ENCODE data around the gene F7. TPM values are rescaled to one million over a fixed set of nuclear protein-coding genes. Genes with fewer than 3 reads are reported as not detected.

F7 gene
- total and polyA plus RNA-seq, 2 of the 4 experiments (the other 2 are of a cell fraction) = under 0.01 to 0.07 TPM

DNA sequence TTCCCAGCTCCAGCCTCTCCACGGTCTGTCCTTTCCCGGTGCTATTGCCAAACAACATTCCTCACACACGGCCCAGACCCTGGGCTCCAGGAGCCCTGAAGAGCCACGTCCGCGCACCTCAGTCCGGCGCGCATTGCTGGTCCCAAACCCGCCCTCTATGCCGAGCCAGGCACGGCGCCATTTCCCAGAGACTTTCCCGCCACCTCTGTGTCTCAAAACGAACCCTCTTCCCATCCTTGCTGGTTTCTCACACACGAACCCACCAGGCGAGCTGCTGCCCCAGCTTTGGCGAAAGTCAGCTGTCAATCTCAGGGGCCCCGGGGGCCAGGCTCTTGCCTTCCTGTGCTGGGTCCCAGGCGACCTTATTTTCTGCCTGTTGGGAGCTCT is 28.0 kb upstream of the F7 start:
- no peak overlapping the region for H3K4me3 ChIP-seq (ENCODE audit: insufficient read depth, low read depth, low read length)
- POLR2A ChIA-PET (ENCODE audit: unreplicated experiment) = no interaction called here
- 76% methylated on average over 13 of the region's 20 CpGs; no CpG with 5 or more reads in 1 of the 2 experiments for WGBS, 2 experiments (ENCODE audit: extremely low coverage in 2 of 2, insufficient read length in 1 of 2)
- peaks cover 22% of the 10 kb centered on the region for H3K27me3 ChIP-seq (ENCODE audit: control insufficient read depth, insufficient read depth, low read length)
- H2BK5ac ChIP-seq (ENCODE audit: low read depth, low read length, poor library complexity, severe bottlenecking) = no peak overlapping the region
- no peak for DNase-seq
- no peaks in the 10 kb centered on the region for H3K9me1 ChIP-seq (ENCODE audit: insufficient read depth, low read length)
- H2AK5ac ChIP-seq (ENCODE audit: low read depth, low read length) = no peak overlapping the region
- H4K8ac ChIP-seq (ENCODE audit: low read depth in 2 of 2, low read length in 2 of 2) = no peak overlapping the region
- H3K4ac ChIP-seq (ENCODE audit: low read depth, low read length) = no peak overlapping the region
- in situ Hi-C loops (cut with MboI; ENCODE audit: low sequenced_read_pairs) = no loop called here
- H3K4me1 ChIP-seq (ENCODE audit: control insufficient read depth, insufficient read depth, low read length) = no peaks in the 10 kb centered on the region; the same call in 1 of the 2 replicates
- H3K56ac ChIP-seq (ENCODE audit: extremely low read depth, insufficient read depth, low read length) = no peak overlapping the region
- no peak overlapping the region for H2AFZ ChIP-seq (replicated peaks; ENCODE audit: low read length, poor library complexity)
- no peak overlapping the region for H3K9ac ChIP-seq (ENCODE audit: low read depth, low read length)
- H3K4me2 ChIP-seq (ENCODE audit: low read depth, low read length) = no peak overlapping the region
- H4K5ac ChIP-seq (ENCODE audit: low read depth, low read length) = no peak overlapping the region
- H3K18ac ChIP-seq (ENCODE audit: low read depth, low read length) = no peak overlapping the region
- H3K9me3 ChIP-seq (ENCODE audit: control insufficient read depth, insufficient read depth, low read length) = no peaks in the 10 kb centered on the region
- no peak overlapping the region for H2BK20ac ChIP-seq (ENCODE audit: low read depth, low read length)
- intact Hi-C loops (cut with micrococcal nuclease) = no loop called here
- dilution Hi-C loops (cut with HindIII; ENCODE audit: low sequenced_read_pairs, unreplicated experiment) = no loop called here
- no peak overlapping the region for H2BK120ac ChIP-seq (ENCODE audit: low read depth, low read length)
- H3K23ac ChIP-seq (ENCODE audit: low read depth, low read length) = no peak overlapping the region
- H2BK15ac ChIP-seq (ENCODE audit: low read depth, low read length) = no peak overlapping the region
- no peaks in the 10 kb centered on the region for H4K20me1 ChIP-seq (ENCODE audit: insufficient read depth, low read length)
- no peaks in the 10 kb centered on the region for H3K79me1 ChIP-seq (ENCODE audit: low read depth in 1 of 2, low read length in 2 of 2)
- CTCF ChIA-PET = no interaction called here
- H3K36me3 ChIP-seq (ENCODE audit: control insufficient read depth, insufficient read depth, low read length) = no peaks in the 10 kb centered on the region
- ATAC-seq (ENCODE audit: low read depth) = no peak
- H2AK9ac ChIP-seq (replicated peaks; ENCODE audit: low read depth, low read length, poor library complexity) = no peak overlapping the region
- TF ChIP-seq CEBPB (IDR thresholded peaks at IDR 0.05; ENCODE audit: low read depth, low read length) (no peak), MXI1 (IDR thresholded peaks at IDR 0.05; ENCODE audit: borderline replicate concordance, low read depth, low read length) (no peak)
- no peak overlapping the region for H3K27ac ChIP-seq (ENCODE audit: insufficient read depth, low read length)
- no peak overlapping the region for H4K91ac ChIP-seq (ENCODE audit: insufficient read depth, low read depth, low read length)
- no TSS peak for BruUV-seq (replicated peaks)
- no peak overlapping the region for H3K14ac ChIP-seq (replicated peaks; ENCODE audit: low read depth, low read length)
